Measurements from ENCODE around the gene PABPN1L.

DNA sequence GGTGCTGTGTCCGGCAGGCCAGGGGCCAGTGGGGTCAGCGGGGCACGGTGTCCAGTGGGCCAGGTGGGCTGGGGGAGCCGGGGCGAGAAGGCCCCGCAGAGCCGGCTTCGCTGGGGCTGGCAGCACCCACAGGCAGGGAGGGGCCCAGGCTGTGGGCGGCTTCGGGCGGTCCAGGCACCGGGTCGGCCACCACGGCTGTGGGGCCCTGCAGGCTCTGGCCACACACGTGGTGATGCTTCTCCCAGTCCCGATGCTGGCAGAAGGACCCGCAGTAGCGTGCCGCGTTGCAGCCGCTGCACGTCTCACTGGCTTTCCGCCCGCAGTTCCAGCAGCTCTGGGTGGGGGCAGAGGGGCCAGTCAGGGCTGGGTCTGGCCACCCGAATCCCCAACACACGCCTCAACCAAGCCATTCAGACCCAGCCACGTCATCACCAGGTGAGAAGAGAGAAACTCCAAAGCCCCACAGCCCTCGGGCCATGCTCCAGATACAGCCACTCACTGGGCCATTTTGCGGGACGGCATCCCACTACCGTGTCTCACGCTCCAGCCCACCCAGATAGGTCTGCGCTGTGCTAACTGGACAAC is 10.6 kb upstream of the PABPN1L start:
- no peak for TF ChIP-seq ZNF274 (IDR thresholded peaks at IDR 0.05; ENCODE audit: low read depth, low read length)
- TF ChIP-seq SUZ12 (IDR thresholded peaks at IDR 0.05; ENCODE audit: extremely low read depth, insufficient read depth, insufficient read length): no peak
